C4-2B (cell line): ENCODE results near the gene BMP7.

Experiments used
- H3K27ac ChIP-seq: fragments of 450-650 bp; 2 replicates; pipeline ENCODE4 v1.5.1; 2017
- ZFX ChIP-seq: fragments of 450-650 bp; IDR thresholded peaks from 2 replicates; pipeline ENCODE4 v1.6.1; 2017
- TF ChIP-seq, protein P1 (sequence below): fragments of 450-650 bp; conservative IDR thresholded peaks from 2 replicates; pipeline ENCODE4 v1.5.1; 2017; ENCODE audit warnings: mild to moderate bottlenecking

BMP7 gene

DNA sequence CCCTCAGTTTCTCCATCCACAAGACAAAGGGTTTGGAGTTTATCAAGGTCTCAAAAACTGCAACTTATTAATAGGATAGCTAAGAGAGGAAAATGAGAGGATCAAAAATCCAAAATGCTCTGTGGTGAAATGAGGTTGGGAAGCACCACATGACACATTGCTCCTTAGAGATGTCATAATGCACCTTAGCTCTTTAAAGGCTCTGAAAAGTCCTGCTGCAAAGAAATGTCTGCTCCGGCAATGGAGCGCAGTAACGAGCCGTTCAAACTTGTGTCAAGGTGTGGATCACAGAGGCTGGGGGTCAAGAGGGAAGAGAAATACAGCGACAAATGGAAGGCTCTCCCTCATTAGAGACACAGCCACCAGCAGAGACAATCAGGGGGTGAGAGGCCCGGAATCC, 53.1 kb downstream of the BMP7 start:
- H3K27ac ChIP-seq, result no peak overlapping the region
- TF ChIP-seq, protein P1, sequence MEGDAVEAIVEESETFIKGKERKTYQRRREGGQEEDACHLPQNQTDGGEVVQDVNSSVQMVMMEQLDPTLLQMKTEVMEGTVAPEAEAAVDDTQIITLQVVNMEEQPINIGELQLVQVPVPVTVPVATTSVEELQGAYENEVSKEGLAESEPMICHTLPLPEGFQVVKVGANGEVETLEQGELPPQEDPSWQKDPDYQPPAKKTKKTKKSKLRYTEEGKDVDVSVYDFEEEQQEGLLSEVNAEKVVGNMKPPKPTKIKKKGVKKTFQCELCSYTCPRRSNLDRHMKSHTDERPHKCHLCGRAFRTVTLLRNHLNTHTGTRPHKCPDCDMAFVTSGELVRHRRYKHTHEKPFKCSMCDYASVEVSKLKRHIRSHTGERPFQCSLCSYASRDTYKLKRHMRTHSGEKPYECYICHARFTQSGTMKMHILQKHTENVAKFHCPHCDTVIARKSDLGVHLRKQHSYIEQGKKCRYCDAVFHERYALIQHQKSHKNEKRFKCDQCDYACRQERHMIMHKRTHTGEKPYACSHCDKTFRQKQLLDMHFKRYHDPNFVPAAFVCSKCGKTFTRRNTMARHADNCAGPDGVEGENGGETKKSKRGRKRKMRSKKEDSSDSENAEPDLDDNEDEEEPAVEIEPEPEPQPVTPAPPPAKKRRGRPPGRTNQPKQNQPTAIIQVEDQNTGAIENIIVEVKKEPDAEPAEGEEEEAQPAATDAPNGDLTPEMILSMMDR, result no peak
- no peak for TF ChIP-seq ZFX

DNA sequence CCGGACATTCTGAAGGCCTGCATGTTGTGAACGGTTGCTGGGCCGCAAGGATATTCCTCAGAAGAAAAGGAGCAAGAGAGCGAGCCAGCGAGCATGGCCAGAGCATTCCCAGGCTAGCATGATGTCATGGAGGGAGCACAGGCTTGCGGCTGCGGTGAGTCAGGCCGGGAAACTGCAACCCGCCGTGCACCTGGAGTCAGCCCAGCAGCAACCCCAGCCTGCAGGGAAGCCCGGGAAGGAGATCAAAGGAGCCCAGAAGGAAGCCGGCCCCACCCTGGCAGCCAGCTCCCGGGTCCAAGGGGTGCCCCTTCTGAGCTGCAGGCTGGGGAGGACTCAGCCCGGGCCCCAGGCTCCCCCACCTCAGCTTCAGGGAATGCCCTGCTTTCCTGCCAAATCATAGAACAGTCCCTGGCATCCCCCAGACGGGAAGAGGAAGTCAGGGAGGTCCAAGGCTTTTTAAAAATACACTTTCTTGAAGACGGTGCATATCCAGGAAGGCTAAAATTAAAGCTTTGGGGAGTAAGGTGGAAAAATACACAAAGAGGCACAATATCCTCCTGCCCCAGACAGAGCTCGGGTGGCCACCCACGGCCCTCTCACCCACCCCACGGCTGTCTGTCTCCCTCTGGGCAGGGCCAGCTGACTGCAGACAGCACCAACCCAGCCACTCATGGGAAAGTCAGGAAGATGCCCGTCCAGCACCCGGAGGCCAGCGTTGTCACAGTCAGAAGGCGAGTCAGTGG, 53.7 kb downstream of the BMP7 start:
- no peak overlapping the region for H3K27ac ChIP-seq
- TF ChIP-seq ZFX, result no peak
- TF ChIP-seq, protein P1, result no peak

DNA sequence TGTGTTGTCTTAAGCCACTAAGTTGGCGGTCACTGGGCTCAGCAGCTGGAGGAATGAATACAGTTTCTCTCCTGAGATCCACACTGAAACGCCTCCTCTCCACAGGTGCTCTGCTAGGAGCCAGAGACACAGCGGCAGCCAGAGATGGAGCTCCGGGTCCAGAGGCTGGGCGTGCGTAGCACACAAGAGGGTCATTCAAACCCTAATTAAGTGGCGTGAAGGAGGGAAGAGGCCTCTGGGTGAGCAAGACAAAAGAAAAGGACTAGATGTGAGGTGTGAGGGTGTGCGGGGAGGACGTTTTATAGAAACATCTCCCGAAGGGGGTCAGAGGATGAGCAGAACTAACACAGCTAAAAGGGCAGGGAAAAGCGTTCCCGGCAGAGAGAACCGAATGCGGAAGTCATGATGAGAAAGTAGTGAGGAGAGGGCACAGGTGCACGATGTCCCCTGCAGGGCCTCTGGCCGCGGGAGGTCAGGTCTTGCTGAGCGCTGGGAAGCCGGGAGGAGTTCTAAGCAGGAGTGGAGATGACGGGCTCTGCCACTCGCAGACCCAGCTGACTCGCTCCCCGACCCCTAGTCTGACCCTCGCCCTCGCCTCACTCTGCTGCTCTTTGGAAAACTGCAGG, 54.4 kb downstream of the BMP7 start:
- no peak for TF ChIP-seq ZFX
- TF ChIP-seq, protein P1, result no peak

DNA sequence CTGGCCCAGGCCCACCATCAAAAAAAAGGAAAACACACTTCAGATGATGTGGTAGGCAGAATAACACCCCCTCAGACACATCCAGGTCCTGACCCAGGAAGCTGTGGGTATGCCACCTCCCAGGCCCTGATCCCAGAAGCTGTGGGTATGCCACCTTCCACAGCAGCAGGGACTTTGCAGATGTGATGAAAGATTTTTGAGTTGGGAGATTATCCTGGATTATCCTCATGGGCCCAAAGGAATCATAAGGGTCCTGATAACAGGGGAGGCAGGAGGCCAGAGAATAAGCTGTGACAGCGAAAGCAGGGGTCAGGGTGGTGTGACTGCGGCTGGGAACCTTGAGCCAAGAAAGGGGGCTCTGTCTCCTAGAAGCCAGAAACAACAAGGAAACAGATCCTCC, 55.0 kb downstream of the BMP7 start:
- TF ChIP-seq, protein P1, result no peak
- TF ChIP-seq ZFX, result no peak
- no peak overlapping the region for H3K27ac ChIP-seq

More for the DNA sequence above, 54.4 kb downstream of the BMP7 start:
- H3K27ac ChIP-seq, result no peak overlapping the region

DNA sequence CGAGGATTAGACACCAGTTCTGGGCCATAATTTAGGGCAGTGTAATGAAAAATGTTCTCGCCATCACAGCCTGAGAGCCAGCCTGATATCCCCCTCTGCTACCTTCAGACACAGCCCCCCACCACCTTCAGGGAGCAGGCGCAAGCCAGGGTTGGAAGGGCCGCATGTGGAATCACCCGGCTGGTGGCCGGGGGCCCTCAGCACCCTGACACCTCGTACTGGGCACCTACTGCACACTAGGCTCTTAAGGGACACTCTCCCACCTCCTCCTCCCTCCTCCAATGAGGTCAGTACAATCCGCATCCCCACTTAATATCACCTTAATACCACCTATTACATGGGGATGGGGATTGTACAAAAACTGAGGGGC, 55.5 kb downstream of the BMP7 start:
- TF ChIP-seq ZFX, result no peak
- TF ChIP-seq, protein P1, result no peak
- H3K27ac ChIP-seq, result no peak overlapping the region

DNA sequence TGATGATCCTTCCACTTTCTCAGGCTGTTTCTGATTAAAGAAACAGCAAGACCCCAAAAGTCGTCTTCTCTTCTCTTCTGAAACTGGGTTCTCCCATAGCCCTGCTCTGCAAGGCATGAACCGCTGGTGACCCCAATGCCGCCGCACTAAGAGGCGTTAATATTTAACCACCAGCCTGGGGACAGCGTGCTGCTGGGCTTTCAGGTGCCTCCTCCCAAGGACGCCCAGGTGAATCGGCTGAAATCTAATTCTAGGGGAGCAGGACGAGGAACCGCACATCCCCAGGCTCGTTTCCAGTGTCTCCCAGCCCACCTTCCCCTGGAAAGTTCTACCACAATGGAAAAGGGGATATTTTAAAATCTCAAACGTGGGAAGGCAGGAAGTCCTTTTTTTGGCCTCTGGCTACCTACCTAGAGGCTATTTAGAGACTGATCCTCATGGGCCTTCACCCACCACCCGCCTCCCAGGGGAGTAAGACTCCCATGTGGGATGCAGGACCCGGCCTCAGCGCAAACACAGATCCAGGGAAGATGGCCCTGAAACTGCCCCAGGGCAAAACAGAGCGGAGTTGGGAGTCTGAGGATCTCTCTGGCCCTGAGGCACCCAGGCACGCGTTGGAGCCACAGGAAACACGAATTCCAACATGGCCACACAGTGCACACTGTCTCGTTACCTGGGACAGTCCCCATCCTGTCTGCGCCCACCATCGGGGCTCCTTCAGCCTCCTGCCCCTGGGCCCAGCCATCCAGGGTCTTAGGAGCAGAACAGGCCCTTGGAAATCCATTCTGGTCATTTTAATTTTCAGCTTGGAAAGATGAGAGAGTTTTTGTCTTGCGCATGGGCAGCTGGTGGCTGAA, 56.2 kb downstream of the BMP7 start:
- H3K27ac ChIP-seq, result no peak overlapping the region
- TF ChIP-seq, protein P1, result no peak
- no peak for TF ChIP-seq ZFX

DNA sequence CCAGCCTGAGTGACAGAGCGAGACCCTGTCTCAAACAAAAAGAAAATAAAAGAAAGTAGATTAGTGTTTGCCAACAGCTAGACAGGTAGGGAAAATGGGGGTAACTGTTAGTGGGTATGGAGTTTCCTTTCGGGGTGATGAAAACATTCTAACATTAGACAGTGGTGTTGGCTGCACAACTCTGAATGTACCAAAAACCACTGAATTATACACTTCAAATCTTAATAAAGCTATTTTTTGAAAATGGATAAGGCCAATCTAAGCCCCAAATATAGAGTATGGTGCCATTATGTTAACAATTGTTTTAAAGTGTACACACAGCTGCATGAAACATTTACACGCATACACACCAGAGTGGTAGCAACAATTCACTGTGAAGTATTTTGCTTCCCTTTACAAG, 57.0 kb downstream of the BMP7 start:
- TF ChIP-seq, protein P1, result no peak
- no peak overlapping the region for H3K27ac ChIP-seq
